Activated T-cell treated with anti-CD3 and anti-CD28 coated beads for 48 hours (primary cell): ENCODE data around the gene LRRC4.

Experiments
- DNase-seq: peaks from one replicate; pipeline ENCODE4 v3.0.0-alpha.2; 2020; ENCODE audit warnings: low read depth

The LRRC4 gene

GRCh38 chr7:127979113-127979727 is 52.0 kb downstream of the LRRC4 start:
- DNase-seq: no peak

- no peak for DNase-seq
These were observed 52.8 kb downstream of the LRRC4 start for GRCh38 chr7:127978421-127978820.
